GM21529 (cell line): ENCODE measurements around the gene CTNNA3.
"Not testable (repeated sequence)": the region's sequence is repeated elsewhere in the genome, so short reads cannot be mapped to it uniquely, and the experiment has no call there.

Experiments used
- ATAC-seq: cut with Tn5 transposase; IDR thresholded peaks from one replicate; pipeline ENCODE4 v1.9.1; 2021; ENCODE audit not compliant: unreplicated experiment

The CTNNA3 gene

GRCh38 chr10:66483966-66484365 is 1212.0 kb downstream of the CTNNA3 start:
- no peak for ATAC-seq

- ATAC-seq: no peak
Observed at GRCh38 chr10:66472156-66472555, 1223.8 kb downstream of the CTNNA3 start.

- ATAC-seq: no peak
Observed at GRCh38 chr10:66467042-66467441, 1229.0 kb downstream of the CTNNA3 start.

GRCh38 chr10:66466622-66467021 is 1229.4 kb downstream of the CTNNA3 start:
- no peak for ATAC-seq

- ATAC-seq: no peak
Observed at GRCh38 chr10:66463611-66464010, 1232.4 kb downstream of the CTNNA3 start.

GRCh38 chr10:66457629-66458028 is 1238.4 kb downstream of the CTNNA3 start:
- no peak for ATAC-seq

GRCh38 chr10:66455304-66455703 is 1240.7 kb downstream of the CTNNA3 start:
- ATAC-seq: no peak

- no peak for ATAC-seq
Observed at GRCh38 chr10:66440568-66440967, 1255.4 kb downstream of the CTNNA3 start.

GRCh38 chr10:66414943-66415342 is 1281.1 kb downstream of the CTNNA3 start:
- ATAC-seq: no peak

GRCh38 chr10:66405566-66405965 is 1290.4 kb downstream of the CTNNA3 start:
- ATAC-seq: no peak

GRCh38 chr10:66398669-66399068 is 1297.3 kb downstream of the CTNNA3 start:
- no peak for ATAC-seq

GRCh38 chr10:66394342-66395063 is 1301.5 kb downstream of the CTNNA3 start:
- ATAC-seq: no peak

- ATAC-seq: no peak
Observed at GRCh38 chr10:66390926-66391325, 1305.1 kb downstream of the CTNNA3 start.

- ATAC-seq: no peak
Observed at GRCh38 chr10:66381045-66381444, 1315.0 kb downstream of the CTNNA3 start.

GRCh38 chr10:66378117-66378876 is 1317.7 kb downstream of the CTNNA3 start:
- no peak for ATAC-seq

- no peak for ATAC-seq
Observed at GRCh38 chr10:66368146-66368545, 1327.8 kb downstream of the CTNNA3 start.

GRCh38 chr10:66366163-66366562 is 1329.8 kb downstream of the CTNNA3 start:
- no peak for ATAC-seq

GRCh38 chr10:66365686-66366085 is 1330.3 kb downstream of the CTNNA3 start:
- ATAC-seq: no peak

- no peak for ATAC-seq
Observed at GRCh38 chr10:66362522-66362921, 1333.5 kb downstream of the CTNNA3 start.

- not testable (repeated sequence) for ATAC-seq
Observed at GRCh38 chr10:66353822-66354221, 1342.2 kb downstream of the CTNNA3 start.

- ATAC-seq: no peak
Observed at GRCh38 chr10:66353422-66353821, 1342.6 kb downstream of the CTNNA3 start.

GRCh38 chr10:66350622-66351399 is 1345.2 kb downstream of the CTNNA3 start:
- no peak for ATAC-seq
